ENCODE results near the gene NDUFAF7. TPM values are rescaled to one million over a fixed set of nuclear protein-coding genes. Genes with fewer than 3 reads are reported as not detected.
"Not testable (repeated sequence)": the region's sequence is repeated elsewhere in the genome, so short reads cannot be mapped to it uniquely, and the experiment has no call there.

The NDUFAF7 gene
- total RNA-seq, 1 donor from 2014 or later = 23.0 TPM

- no peak for DNase-seq (ENCODE audit: low spot score)
- H3K4me1 Mint-ChIP-seq (ENCODE audit: low read depth) = peaks cover 52% of the 10 kb centered on the region
- peaks cover 16% of the 10 kb centered on the region for H3K9me3 Mint-ChIP-seq
- intact Hi-C loops (cut with micrococcal nuclease) = loop anchor here (1.0 kb wide), 1 partner anchor 30 kb away; the partner anchor contains the start of genes CEBPZ and NDUFAF7
- H3K27me3 Mint-ChIP-seq (ENCODE audit: insufficient read depth) = no peaks in the 10 kb centered on the region
- H3K27ac Mint-ChIP-seq = peak overlapping the region; percentile 44
- H3K36me3 Mint-ChIP-seq (ENCODE audit: low read depth) = peaks cover 63% of the 10 kb centered on the region
- no peak overlapping the region for H3K4me3 Mint-ChIP-seq
Observed at GRCh38 chr2:37201208-37201607, 30.2 kb upstream of the NDUFAF7 start.

- Mint-ChIP-seq H3K9me3 (peaks cover 21% of the 10 kb centered on the region), H3K36me3 (ENCODE audit: low read depth) (peaks cover 66% of the 10 kb centered on the region), H3K27me3 (ENCODE audit: insufficient read depth) (no peaks in the 10 kb centered on the region), H3K27ac (peak overlapping the region; percentile 75), H3K4me3 (peak overlapping the region; percentile 53), H3K4me1 (ENCODE audit: low read depth) (peaks cover 51% of the 10 kb centered on the region)
- intact Hi-C loops (cut with micrococcal nuclease) = loop anchor here (1.0 kb wide), 1 partner anchor 30 kb away; the partner anchor contains the start of genes CEBPZ and NDUFAF7
- no peak for DNase-seq (ENCODE audit: low spot score)
Observed at GRCh38 chr2:37201766-37202165, 29.7 kb upstream of the NDUFAF7 start.

GRCh38 chr2:37203708-37204107 lies 27.8 kb upstream of the NDUFAF7 start:
- H3K4me3 Mint-ChIP-seq = no peak overlapping the region
- no peaks in the 10 kb centered on the region for H3K27me3 Mint-ChIP-seq (ENCODE audit: insufficient read depth)
- peaks cover 58% of the 10 kb centered on the region for H3K4me1 Mint-ChIP-seq (ENCODE audit: low read depth)
- H3K27ac Mint-ChIP-seq = no peak overlapping the region
- intact Hi-C loops (cut with micrococcal nuclease) = no loop called here
- H3K9me3 Mint-ChIP-seq = peaks cover 40% of the 10 kb centered on the region
- DNase-seq (ENCODE audit: low spot score) = no peak
- H3K36me3 Mint-ChIP-seq (ENCODE audit: low read depth) = peaks cover 81% of the 10 kb centered on the region

GRCh38 chr2:37205071-37205661 lies 26.3 kb upstream of the NDUFAF7 start:
- H3K27me3 Mint-ChIP-seq (ENCODE audit: insufficient read depth); H3K27ac Mint-ChIP-seq; DNase-seq (ENCODE audit: low spot score); H3K4me3 Mint-ChIP-seq; intact Hi-C loops (cut with micrococcal nuclease): not testable (repeated sequence)
- Mint-ChIP-seq H3K9me3 (peaks cover 51% of the 10 kb centered on the region), H3K36me3 (ENCODE audit: low read depth) (peaks cover 87% of the 10 kb centered on the region), H3K4me1 (ENCODE audit: low read depth) (peaks cover 47% of the 10 kb centered on the region)

- peaks cover 51% of the 10 kb centered on the region for H3K9me3 Mint-ChIP-seq
- peaks cover 85% of the 10 kb centered on the region for H3K36me3 Mint-ChIP-seq (ENCODE audit: low read depth)
- peaks cover 40% of the 10 kb centered on the region for H3K4me1 Mint-ChIP-seq (ENCODE audit: low read depth)
- no peaks in the 10 kb centered on the region for H3K27me3 Mint-ChIP-seq (ENCODE audit: insufficient read depth)
- DNase-seq (ENCODE audit: low spot score) = no peak
- H3K4me3 Mint-ChIP-seq = no peak overlapping the region
- no peak overlapping the region for H3K27ac Mint-ChIP-seq
- intact Hi-C loops (cut with micrococcal nuclease) = no loop called here
Observed at GRCh38 chr2:37205689-37206341, 25.6 kb upstream of the NDUFAF7 start.

- H3K27ac Mint-ChIP-seq; intact Hi-C loops (cut with micrococcal nuclease); DNase-seq (ENCODE audit: low spot score); H3K4me3 Mint-ChIP-seq; H3K27me3 Mint-ChIP-seq (ENCODE audit: insufficient read depth): not testable (repeated sequence)
- Mint-ChIP-seq H3K36me3 (ENCODE audit: low read depth) (peaks cover 87% of the 10 kb centered on the region), H3K4me1 (ENCODE audit: low read depth) (peaks cover 34% of the 10 kb centered on the region), H3K9me3 (peaks cover 51% of the 10 kb centered on the region)
Observed at GRCh38 chr2:37206760-37207159, 24.7 kb upstream of the NDUFAF7 start.

- Mint-ChIP-seq H3K4me1 (ENCODE audit: low read depth) (peaks cover 20% of the 10 kb centered on the region), H3K27ac (no peak overlapping the region), H3K9me3 (peaks cover 35% of the 10 kb centered on the region), H3K27me3 (ENCODE audit: insufficient read depth) (no peaks in the 10 kb centered on the region), H3K4me3 (no peak overlapping the region), H3K36me3 (ENCODE audit: low read depth) (peaks cover 70% of the 10 kb centered on the region)
- DNase-seq (ENCODE audit: low spot score) = no peak
- intact Hi-C loops (cut with micrococcal nuclease) = no loop called here
Observed at GRCh38 chr2:37211212-37211611, 20.2 kb upstream of the NDUFAF7 start.

GRCh38 chr2:37211939-37212338 lies 19.5 kb upstream of the NDUFAF7 start:
- Mint-ChIP-seq H3K4me3 (no peak overlapping the region), H3K27ac (no peak overlapping the region), H3K27me3 (ENCODE audit: insufficient read depth) (no peaks in the 10 kb centered on the region), H3K4me1 (ENCODE audit: low read depth) (peaks cover 16% of the 10 kb centered on the region), H3K36me3 (ENCODE audit: low read depth) (peaks cover 68% of the 10 kb centered on the region), H3K9me3 (peaks cover 29% of the 10 kb centered on the region)
- intact Hi-C loops (cut with micrococcal nuclease) = no loop called here
- no peak for DNase-seq (ENCODE audit: low spot score)

- intact Hi-C loops (cut with micrococcal nuclease) = no loop called here
- DNase-seq (ENCODE audit: low spot score) = no peak
- H3K4me3 Mint-ChIP-seq = no peak overlapping the region
- H3K36me3 Mint-ChIP-seq (ENCODE audit: low read depth) = peaks cover 39% of the 10 kb centered on the region
- H3K4me1 Mint-ChIP-seq (ENCODE audit: low read depth) = peaks cover 5% of the 10 kb centered on the region
- no peaks in the 10 kb centered on the region for H3K27me3 Mint-ChIP-seq (ENCODE audit: insufficient read depth)
- no peak overlapping the region for H3K27ac Mint-ChIP-seq
- no peaks in the 10 kb centered on the region for H3K9me3 Mint-ChIP-seq
Observed at GRCh38 chr2:37215250-37215649, 16.2 kb upstream of the NDUFAF7 start.

GRCh38 chr2:37219046-37219445 lies 12.4 kb upstream of the NDUFAF7 start:
- Mint-ChIP-seq H3K27me3 (ENCODE audit: insufficient read depth) (no peaks in the 10 kb centered on the region), H3K27ac (no peak overlapping the region), H3K36me3 (ENCODE audit: low read depth) (peaks cover 45% of the 10 kb centered on the region), H3K4me1 (ENCODE audit: low read depth) (peaks cover 22% of the 10 kb centered on the region), H3K9me3 (no peaks in the 10 kb centered on the region), H3K4me3 (no peak overlapping the region)
- DNase-seq (ENCODE audit: low spot score) = no peak
- intact Hi-C loops (cut with micrococcal nuclease) = no loop called here

- intact Hi-C loops (cut with micrococcal nuclease) = no loop called here
- no peak overlapping the region for H3K4me3 Mint-ChIP-seq
- peaks cover 38% of the 10 kb centered on the region for H3K4me1 Mint-ChIP-seq (ENCODE audit: low read depth)
- peaks cover 54% of the 10 kb centered on the region for H3K36me3 Mint-ChIP-seq (ENCODE audit: low read depth)
- H3K27ac Mint-ChIP-seq = no peak overlapping the region
- no peak for DNase-seq (ENCODE audit: low spot score)
- H3K9me3 Mint-ChIP-seq = no peaks in the 10 kb centered on the region
- no peaks in the 10 kb centered on the region for H3K27me3 Mint-ChIP-seq (ENCODE audit: insufficient read depth)
Observed at GRCh38 chr2:37223131-37223530, 8.3 kb upstream of the NDUFAF7 start.

GRCh38 chr2:37224063-37224462 lies 7.4 kb upstream of the NDUFAF7 start:
- peaks cover 39% of the 10 kb centered on the region for H3K4me1 Mint-ChIP-seq (ENCODE audit: low read depth)
- no peak for DNase-seq (ENCODE audit: low spot score)
- intact Hi-C loops (cut with micrococcal nuclease) = no loop called here
- no peaks in the 10 kb centered on the region for H3K27me3 Mint-ChIP-seq (ENCODE audit: insufficient read depth)
- no peaks in the 10 kb centered on the region for H3K9me3 Mint-ChIP-seq
- peaks cover 51% of the 10 kb centered on the region for H3K36me3 Mint-ChIP-seq (ENCODE audit: low read depth)
- no peak overlapping the region for H3K27ac Mint-ChIP-seq
- H3K4me3 Mint-ChIP-seq = no peak overlapping the region

GRCh38 chr2:37225129-37225528 lies 6.3 kb upstream of the NDUFAF7 start:
- not testable (repeated sequence) for H3K27ac Mint-ChIP-seq

More at GRCh38 chr2:37225129-37225528, 6.3 kb upstream of the NDUFAF7 start:
- H3K27me3 Mint-ChIP-seq (ENCODE audit: insufficient read depth); H3K4me3 Mint-ChIP-seq; H3K9me3 Mint-ChIP-seq; DNase-seq (ENCODE audit: low spot score); intact Hi-C loops (cut with micrococcal nuclease): not testable (repeated sequence)
- Mint-ChIP-seq H3K4me1 (ENCODE audit: low read depth) (peaks cover 44% of the 10 kb centered on the region), H3K36me3 (ENCODE audit: low read depth) (peaks cover 52% of the 10 kb centered on the region)
